Measurements from ENCODE around the gene FADS1.

- TF ChIP-seq, protein P1, sequence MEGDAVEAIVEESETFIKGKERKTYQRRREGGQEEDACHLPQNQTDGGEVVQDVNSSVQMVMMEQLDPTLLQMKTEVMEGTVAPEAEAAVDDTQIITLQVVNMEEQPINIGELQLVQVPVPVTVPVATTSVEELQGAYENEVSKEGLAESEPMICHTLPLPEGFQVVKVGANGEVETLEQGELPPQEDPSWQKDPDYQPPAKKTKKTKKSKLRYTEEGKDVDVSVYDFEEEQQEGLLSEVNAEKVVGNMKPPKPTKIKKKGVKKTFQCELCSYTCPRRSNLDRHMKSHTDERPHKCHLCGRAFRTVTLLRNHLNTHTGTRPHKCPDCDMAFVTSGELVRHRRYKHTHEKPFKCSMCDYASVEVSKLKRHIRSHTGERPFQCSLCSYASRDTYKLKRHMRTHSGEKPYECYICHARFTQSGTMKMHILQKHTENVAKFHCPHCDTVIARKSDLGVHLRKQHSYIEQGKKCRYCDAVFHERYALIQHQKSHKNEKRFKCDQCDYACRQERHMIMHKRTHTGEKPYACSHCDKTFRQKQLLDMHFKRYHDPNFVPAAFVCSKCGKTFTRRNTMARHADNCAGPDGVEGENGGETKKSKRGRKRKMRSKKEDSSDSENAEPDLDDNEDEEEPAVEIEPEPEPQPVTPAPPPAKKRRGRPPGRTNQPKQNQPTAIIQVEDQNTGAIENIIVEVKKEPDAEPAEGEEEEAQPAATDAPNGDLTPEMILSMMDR (conservative IDR thresholded peaks at IDR 0.05), result no peak
- no peak for TF ChIP-seq ZFX (IDR thresholded peaks at IDR 0.05)
Observed at GRCh38 chr11:61834278-61835048, 17.7 kb upstream of the FADS1 start.
